NCI-H345 (cell line): Measurements from ENCODE around the gene OAS1.

ENCODE experiments used
- DNase-seq: peaks from one replicate; lab custom pipeline; 2025; lab: John Stamatoyannopoulos, UW

OAS1 gene

DNA sequence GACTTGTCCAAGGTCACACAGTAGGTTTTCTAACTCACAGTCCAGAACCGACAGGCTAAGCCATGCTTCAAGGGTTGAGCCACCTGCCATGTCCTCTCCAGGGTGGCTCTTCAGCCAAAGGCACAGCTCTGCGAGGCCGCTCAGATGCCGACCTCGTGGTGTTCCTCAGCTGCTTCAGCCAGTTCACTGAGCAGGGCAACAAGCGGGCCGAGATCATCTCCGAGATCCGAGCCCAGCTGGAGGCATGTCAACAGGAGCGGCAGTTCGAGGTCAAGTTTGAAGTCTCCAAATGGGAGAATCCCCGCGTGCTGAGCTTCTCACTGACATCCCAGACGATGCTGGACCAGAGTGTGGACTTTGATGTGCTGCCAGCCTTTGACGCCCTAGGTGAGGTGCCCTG, 58.9 kb downstream of the OAS1 start:
- no peak for DNase-seq

DNA sequence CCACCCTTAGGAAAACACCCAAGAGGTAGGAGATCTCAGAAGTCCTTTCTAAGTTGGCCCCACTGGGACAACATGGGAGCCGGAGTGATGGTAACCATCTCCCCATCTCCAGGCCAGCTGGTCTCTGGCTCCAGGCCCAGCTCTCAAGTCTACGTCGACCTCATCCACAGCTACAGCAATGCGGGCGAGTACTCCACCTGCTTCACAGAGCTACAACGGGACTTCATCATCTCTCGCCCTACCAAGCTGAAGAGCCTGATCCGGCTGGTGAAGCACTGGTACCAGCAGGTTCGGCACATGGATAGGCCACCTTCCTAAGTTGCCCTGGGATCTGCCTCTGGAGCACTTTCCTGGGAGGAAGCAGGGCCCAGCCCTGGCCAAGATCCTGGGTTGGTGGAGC, 60.5 kb downstream of the OAS1 start:
- no peak for DNase-seq

DNA sequence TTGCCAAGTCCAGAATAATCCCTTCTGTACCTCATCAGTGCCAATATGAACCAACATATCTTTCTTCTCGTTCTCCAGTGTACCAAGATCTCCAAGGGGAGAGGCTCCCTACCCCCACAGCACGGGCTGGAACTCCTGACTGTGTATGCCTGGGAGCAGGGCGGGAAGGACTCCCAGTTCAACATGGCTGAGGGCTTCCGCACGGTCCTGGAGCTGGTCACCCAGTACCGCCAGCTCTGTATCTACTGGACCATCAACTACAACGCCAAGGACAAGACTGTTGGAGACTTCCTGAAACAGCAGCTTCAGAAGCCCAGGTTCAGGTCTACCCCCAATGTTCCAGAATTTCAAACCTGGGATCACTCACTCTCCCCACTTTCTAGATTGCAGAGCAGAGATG, 61.1 kb downstream of the OAS1 start:
- no peak for DNase-seq
